GM13977 (cell line): ENCODE results near the gene CTTN.

Experiments
- DNase-seq: peaks from one replicate; pipeline ENCODE4 v3.0.0; 2012; ENCODE audit warnings: low spot score
- CTCF ChIP-seq: IDR thresholded peaks from 2 replicates; pipeline ENCODE4 v1.5.1; 2012; ENCODE audit warnings: mild to moderate bottlenecking, control low read depth; ENCODE audit not compliant: insufficient read depth; ENCODE audit errors: extremely low read depth, missing control alignments
- in situ Hi-C: fragments of 300-500 bp; cut with MboI; formaldehyde crosslinking; loops from one replicate; pipeline ENCODE4 v1.12.0; 2022; ENCODE audit warnings: low sequenced_read_pairs, low pct_unique_long_range_greater_than_20kb, mixed read lengths, inconsistent platforms; ENCODE audit not compliant: unreplicated experiment

Gene CTTN

DNA sequence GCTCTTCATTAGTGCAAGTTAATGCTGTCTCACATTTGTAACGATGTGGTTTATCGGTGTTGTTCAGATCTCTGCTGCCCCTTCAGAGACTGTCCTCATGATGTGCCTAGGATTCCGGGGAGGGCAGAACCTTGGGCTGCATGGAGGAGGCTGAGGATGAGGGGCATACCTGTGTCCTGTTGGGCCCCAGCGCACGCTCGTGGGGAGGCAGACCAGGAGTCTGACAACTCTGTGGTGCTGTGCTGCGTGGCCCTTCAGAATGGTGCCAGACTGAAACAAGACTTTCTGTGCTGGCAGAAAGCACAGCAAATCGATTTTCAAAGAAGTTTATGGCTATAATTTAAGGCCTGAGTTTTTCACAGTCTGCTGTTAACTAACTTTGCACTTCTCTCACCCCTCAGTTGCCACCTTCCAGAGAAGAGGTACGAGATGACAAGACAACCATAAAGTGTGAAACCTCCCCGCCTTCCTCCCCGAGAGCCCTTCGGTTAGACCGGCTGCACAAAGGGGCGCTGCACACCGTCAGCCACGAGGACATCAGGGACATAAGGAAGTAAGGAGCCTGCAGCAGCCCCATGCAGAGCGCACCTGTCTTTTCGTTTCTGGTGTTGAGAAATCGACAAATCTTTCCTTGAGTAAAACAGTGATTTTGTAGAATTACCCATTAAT is 44.3 kb upstream of the CTTN start:
- no peak for DNase-seq
- TF ChIP-seq CTCF: no peak
- in situ Hi-C loops: no loop called here

DNA sequence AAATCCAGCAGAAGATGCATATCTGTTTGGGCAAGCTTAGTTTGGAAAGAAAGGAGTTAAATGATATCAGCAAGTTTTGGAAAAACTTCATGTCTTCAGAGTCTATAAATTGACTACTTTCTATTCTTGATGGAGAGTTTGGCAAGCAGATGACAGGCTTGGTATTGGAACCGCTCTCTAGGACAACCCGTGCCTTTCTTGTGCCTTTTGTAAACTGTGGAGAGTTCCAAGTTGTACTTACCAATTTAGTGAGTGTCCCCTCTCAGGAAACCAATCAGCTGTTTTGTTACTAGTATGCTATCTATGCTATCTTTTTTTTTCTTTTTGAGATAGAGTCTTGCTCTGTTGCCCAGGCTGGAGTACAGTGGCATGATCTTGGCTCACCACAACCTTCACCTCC is 43.7 kb upstream of the CTTN start:
- DNase-seq: no peak
- no peak for TF ChIP-seq CTCF
- in situ Hi-C loops: no loop called here

DNA sequence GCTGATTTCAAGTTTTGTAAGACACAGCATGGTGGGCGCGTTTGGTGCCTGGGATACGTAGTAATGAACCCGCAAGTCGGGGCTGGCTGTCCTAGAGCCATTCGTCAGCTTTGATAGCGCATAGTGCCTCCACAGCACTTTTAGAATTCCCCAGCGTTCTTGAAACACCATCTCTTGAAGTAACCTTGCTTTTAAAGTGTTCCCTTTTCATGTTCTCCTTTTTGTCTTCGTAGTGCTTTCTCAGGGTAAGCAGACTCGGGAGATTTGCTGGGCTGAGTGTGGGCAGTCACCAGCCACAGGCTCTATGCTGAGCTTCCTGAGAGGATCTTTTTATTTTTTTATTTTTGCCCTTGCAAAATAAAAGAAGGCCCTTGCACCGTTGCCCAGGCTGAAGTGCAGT is 39.6 kb upstream of the CTTN start:
- no peak for DNase-seq
- no peak for TF ChIP-seq CTCF
- in situ Hi-C loops: no loop called here

DNA sequence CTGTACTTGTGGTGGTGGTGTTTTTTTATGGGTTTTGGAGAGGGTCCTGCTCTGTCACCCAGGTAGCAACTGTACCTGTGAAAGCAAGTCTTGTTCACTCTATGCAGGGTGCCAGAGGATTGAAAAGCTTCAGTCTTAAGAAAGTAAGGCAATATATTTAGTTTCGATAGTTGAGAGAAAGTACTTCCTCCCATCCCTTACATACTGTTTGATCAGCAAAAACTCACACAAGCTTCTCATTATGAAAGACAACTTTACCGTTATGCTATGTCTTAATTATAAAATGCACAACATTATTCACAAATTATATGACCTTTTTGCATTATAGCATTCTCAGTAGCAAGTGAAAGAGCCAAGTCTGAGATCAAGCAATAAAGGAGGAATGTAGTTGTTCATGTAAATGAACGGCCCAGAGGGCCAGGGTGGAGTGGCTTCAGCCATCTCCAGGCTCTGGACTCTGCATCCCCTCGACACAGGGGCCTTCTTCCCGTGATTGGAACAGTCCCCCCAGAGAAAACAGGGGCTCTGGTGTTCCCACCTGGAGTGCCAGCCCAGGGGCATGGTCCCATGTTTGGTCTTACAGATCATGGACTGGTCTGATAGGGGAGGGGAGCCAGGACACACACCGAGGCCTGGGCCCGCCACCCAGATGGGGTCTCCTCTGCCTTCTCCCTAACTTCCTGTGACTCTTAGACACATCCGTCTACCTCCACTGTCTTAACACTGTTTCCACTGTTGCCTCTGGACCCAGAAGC is 38.7 kb upstream of the CTTN start:
- no peak for TF ChIP-seq CTCF

GRCh38 chr11:70360211-70360610 is 38.1 kb upstream of the CTTN start:
- no peak for DNase-seq
- no peak for TF ChIP-seq CTCF
- in situ Hi-C loops: no loop called here

More for the DNA sequence above, 38.7 kb upstream of the CTTN start:
- in situ Hi-C loops: no loop called here
- DNase-seq: no peak

GRCh38 chr11:70364178-70364577 is 34.2 kb upstream of the CTTN start:
- in situ Hi-C loops: no loop called here
- TF ChIP-seq CTCF: no peak
- no peak for DNase-seq
